H9 (cell line): Measurements from ENCODE around the gene TNFRSF6B. TPM values are rescaled to one million over a fixed set of nuclear protein-coding genes. Genes with fewer than 3 reads are reported as not detected.

Experiments
- DNase-seq: peaks from one replicate; pipeline ENCODE4 v3.0.0-alpha.2; 2017
- H2AFZ ChIP-seq: one replicate; pipeline ENCODE4 v1.6.1; 2013; ENCODE audit warnings: mild to moderate bottlenecking, low read length, control low read depth, moderate library complexity
- H2AK5ac ChIP-seq: 2 replicates; pipeline ENCODE4 v1.6.1; 2013; ENCODE audit warnings: low read length, control low read depth, mixed read lengths; ENCODE audit not compliant: insufficient read length
- H2BK120ac ChIP-seq: one replicate; pipeline ENCODE4 v1.6.1; 2013; ENCODE audit warnings: low read depth, mild to moderate bottlenecking, low read length, control low read depth, inconsistent platforms; ENCODE audit not compliant: poor library complexity, severe bottlenecking
- H2BK12ac ChIP-seq: 2 replicates; pipeline ENCODE4 v1.6.1; 2013; ENCODE audit warnings: low read length, control low read depth, mixed read lengths, low read depth; ENCODE audit not compliant: insufficient read length
- H2BK15ac ChIP-seq: 2 replicates; pipeline ENCODE4 v1.6.1; 2013; ENCODE audit warnings: low read depth, low read length, control low read depth
- H2BK20ac ChIP-seq: one replicate; pipeline ENCODE4 v1.6.1; 2013; ENCODE audit warnings: low read depth, mild to moderate bottlenecking, low read length, control low read depth, inconsistent platforms; ENCODE audit not compliant: poor library complexity, severe bottlenecking
- H2BK5ac ChIP-seq: 2 replicates; pipeline ENCODE4 v1.6.1; 2013; ENCODE audit warnings: low read length, control low read depth, mixed read lengths; ENCODE audit not compliant: insufficient read length
- H3K14ac ChIP-seq: 2 replicates; pipeline ENCODE4 v1.6.1; 2013; ENCODE audit warnings: low read length, control low read depth; ENCODE audit not compliant: insufficient read depth
- H3K18ac ChIP-seq: 2 replicates; pipeline ENCODE4 v1.6.1; 2013; ENCODE audit warnings: low read depth, mild to moderate bottlenecking, mixed read lengths, low read length, control low read depth; ENCODE audit not compliant: insufficient read length
- H3K23ac ChIP-seq: 2 replicates; pipeline ENCODE4 v1.6.1; 2013; ENCODE audit warnings: low read length, control low read depth, mixed read lengths, low read depth; ENCODE audit not compliant: insufficient read length
- H3K23me2 ChIP-seq: 2 replicates; pipeline ENCODE4 v1.6.1; 2013; ENCODE audit warnings: low read depth, mild to moderate bottlenecking, mixed read lengths, low read length, control low read depth; ENCODE audit not compliant: insufficient read length, poor library complexity, severe bottlenecking
- H3K27ac ChIP-seq: 2 replicates; pipeline ENCODE4 v1.5.1; 2013; ENCODE audit warnings: low read length, control low read depth, mixed read lengths, low read depth; ENCODE audit not compliant: insufficient read length
- H3K27me3 ChIP-seq: 2 replicates; pipeline ENCODE4 v1.6.1; 2013; ENCODE audit warnings: low read length, control low read depth, inconsistent platforms; ENCODE audit not compliant: insufficient read depth
- H3K4ac ChIP-seq: 2 replicates; pipeline ENCODE4 v1.6.1; 2013; ENCODE audit warnings: low read depth, mild to moderate bottlenecking, control low read depth, inconsistent platforms, low read length, moderate library complexity
- H3K4me1 ChIP-seq: 2 replicates; pipeline ENCODE4 v1.6.1; 2013; ENCODE audit warnings: low read length, control low read depth, inconsistent platforms; ENCODE audit not compliant: insufficient read depth
- H3K4me2 ChIP-seq: 2 replicates; pipeline ENCODE4 v1.6.1; 2013; ENCODE audit warnings: low read length, control low read depth, mixed read lengths; ENCODE audit not compliant: insufficient read length, insufficient read depth
- H3K56ac ChIP-seq: 2 replicates; pipeline ENCODE4 v1.6.1; 2013; ENCODE audit warnings: low read depth, mild to moderate bottlenecking, mixed read lengths, low read length, control low read depth; ENCODE audit not compliant: insufficient read length
- H3K79me1 ChIP-seq: 2 replicates; pipeline ENCODE4 v1.6.1; 2013; ENCODE audit warnings: low read depth, mild to moderate bottlenecking, moderate library complexity, low read length, control low read depth, inconsistent platforms; ENCODE audit not compliant: insufficient read depth, poor library complexity, severe bottlenecking
- H3K79me2 ChIP-seq: 2 replicates; pipeline ENCODE4 v1.6.1; 2013; ENCODE audit warnings: low read length, control low read depth, inconsistent platforms; ENCODE audit not compliant: insufficient read depth
- H3K9ac ChIP-seq: 2 replicates; pipeline ENCODE4 v1.6.1; 2013; ENCODE audit warnings: low read length, control low read depth, mixed read lengths; ENCODE audit not compliant: insufficient read length; ENCODE audit errors: extremely low read depth
- H3K9me3 ChIP-seq: one replicate; pipeline ENCODE4 v1.6.1; 2013; ENCODE audit warnings: low read depth, low read length, inconsistent platforms; ENCODE audit not compliant: control insufficient read depth
- H3T11ph ChIP-seq: one replicate; pipeline ENCODE4 v1.6.1; 2013; ENCODE audit warnings: mild to moderate bottlenecking, low read length, control low read depth, inconsistent platforms
- H4K20me1 ChIP-seq: one replicate; pipeline ENCODE4 v1.6.1; 2013; ENCODE audit not compliant: control insufficient read depth, insufficient read length, insufficient read depth
- H4K5ac ChIP-seq: 2 replicates; pipeline ENCODE4 v1.6.1; 2013; ENCODE audit warnings: low read depth, mild to moderate bottlenecking, mixed read lengths, low read length, control low read depth; ENCODE audit not compliant: insufficient read length
- H4K8ac ChIP-seq: replicated peaks from 2 replicates; pipeline ENCODE4 v1.6.1; 2013; ENCODE audit warnings: low read length, control low read depth, mixed read lengths, low read depth; ENCODE audit not compliant: insufficient read length
- H4K91ac ChIP-seq: 2 replicates; pipeline ENCODE4 v1.6.1; 2013; ENCODE audit warnings: low read depth, mild to moderate bottlenecking, moderate library complexity, mixed read lengths, low read length, control low read depth; ENCODE audit not compliant: insufficient read length
- H3K27ac Mint-ChIP-seq, 3 experiments: 2 replicates in 2 of 3; 3 replicates in 1 of 3; pipeline ENCODE4 v1.8.0; 2020 to 2021; ENCODE audit warnings: mixed read lengths in 3 of 3, mild to moderate bottlenecking in 1 of 3, moderate library complexity in 1 of 3
- H3K27me3 Mint-ChIP-seq: 2 replicates; pipeline ENCODE4 v1.8.0; 2021; ENCODE audit warnings: low read depth, mild to moderate bottlenecking, moderate library complexity, mixed read lengths
- H3K36me3 Mint-ChIP-seq, 3 experiments: 2 replicates in 2 of 3; 3 replicates in 1 of 3; pipeline ENCODE4 v1.8.0; 2020 to 2021; ENCODE audit warnings: low read depth in 3 of 3, mixed read lengths in 3 of 3; ENCODE audit not compliant: insufficient read depth in 1 of 3
- H3K4me1 Mint-ChIP-seq, 2 experiments: 2 replicates each; pipeline ENCODE4 v1.8.0; 2020; ENCODE audit warnings: mixed read lengths in 2 of 2
- H3K4me3 Mint-ChIP-seq, 2 experiments: 2 replicates in 1 of 2; 3 replicates in 1 of 2; pipeline ENCODE4 v1.8.0; 2020 to 2021; ENCODE audit warnings: mild to moderate bottlenecking in 2 of 2, mixed read lengths in 2 of 2, moderate library complexity in 1 of 2
- H3K9me3 Mint-ChIP-seq, 2 experiments: 2 replicates in 1 of 2; 3 replicates in 1 of 2; pipeline ENCODE4 v1.8.0; 2020; ENCODE audit warnings: mild to moderate bottlenecking in 2 of 2, mixed read lengths in 2 of 2, moderate library complexity in 1 of 2
- WGBS: extraction: QIAGEN DNeasy Blood & Tissue Kit; methylation state at CpG from one replicate; pipeline ENCODE4 v1.1.7; 2013; ENCODE audit warnings: missing lambda C conversion rate, low lambda C conversion rate, mixed read lengths; ENCODE audit not compliant: insufficient read length; ENCODE audit errors: extremely low coverage; 5-methylcytosine and 5-hydroxymethylcytosine counted together
- total RNA-seq: library from RNA; stranded (reverse); gene quantifications from 2 replicates; pipeline ENCODE4 v1.2.1, GENCODE V29; 2021
- TF ChIP-seq, protein P1 (sequence below): fragments of 200-600 bp; sonication (generic); conservative IDR thresholded peaks from 3 replicates; pipeline ENCODE4 v1.8.0; 2021; ENCODE audit warnings: antibody characterized with exemption, mild to moderate bottlenecking

Gene TNFRSF6B
- total RNA-seq, 1 experiment from 2014 or later = not detected

GRCh38 chr20:63648190-63648589, 48.3 kb upstream of the TNFRSF6B start:
- H3K4me2 ChIP-seq = no peak overlapping the region
- WGBS = no CpG with 5 or more reads among the region's 6 CpGs
- no peak for DNase-seq
- TF ChIP-seq, protein P1, sequence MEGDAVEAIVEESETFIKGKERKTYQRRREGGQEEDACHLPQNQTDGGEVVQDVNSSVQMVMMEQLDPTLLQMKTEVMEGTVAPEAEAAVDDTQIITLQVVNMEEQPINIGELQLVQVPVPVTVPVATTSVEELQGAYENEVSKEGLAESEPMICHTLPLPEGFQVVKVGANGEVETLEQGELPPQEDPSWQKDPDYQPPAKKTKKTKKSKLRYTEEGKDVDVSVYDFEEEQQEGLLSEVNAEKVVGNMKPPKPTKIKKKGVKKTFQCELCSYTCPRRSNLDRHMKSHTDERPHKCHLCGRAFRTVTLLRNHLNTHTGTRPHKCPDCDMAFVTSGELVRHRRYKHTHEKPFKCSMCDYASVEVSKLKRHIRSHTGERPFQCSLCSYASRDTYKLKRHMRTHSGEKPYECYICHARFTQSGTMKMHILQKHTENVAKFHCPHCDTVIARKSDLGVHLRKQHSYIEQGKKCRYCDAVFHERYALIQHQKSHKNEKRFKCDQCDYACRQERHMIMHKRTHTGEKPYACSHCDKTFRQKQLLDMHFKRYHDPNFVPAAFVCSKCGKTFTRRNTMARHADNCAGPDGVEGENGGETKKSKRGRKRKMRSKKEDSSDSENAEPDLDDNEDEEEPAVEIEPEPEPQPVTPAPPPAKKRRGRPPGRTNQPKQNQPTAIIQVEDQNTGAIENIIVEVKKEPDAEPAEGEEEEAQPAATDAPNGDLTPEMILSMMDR = no peak
- no peak overlapping the region for H2BK120ac ChIP-seq
- H3K18ac ChIP-seq = no peak overlapping the region
- H3K23ac ChIP-seq = no peak overlapping the region
- H4K20me1 ChIP-seq = no peaks in the 10 kb centered on the region
- H2BK15ac ChIP-seq = no peak overlapping the region
- H3K27ac ChIP-seq = no peak overlapping the region
- no peak overlapping the region for H2BK5ac ChIP-seq
- H2BK20ac ChIP-seq = no peak overlapping the region
- H4K8ac ChIP-seq = no peak overlapping the region
- no peak overlapping the region for H4K91ac ChIP-seq
- H3K4ac ChIP-seq = no peak overlapping the region
- Mint-ChIP-seq H3K36me3 (peaks cover 0 to 2% (median 0%) of the 10 kb centered on the region in 3 experiments; a peak in 4 of 7 replicates), H3K27me3 (peaks cover 6% of the 10 kb centered on the region), H3K9me3 (no peaks in the 10 kb centered on the region; a peak in 1 of 5 replicates), H3K4me1 (peaks cover 5 to 9% of the 10 kb centered on the region in 2 experiments), H3K4me3 (no peak overlapping the region; a peak in 1 of 5 replicates), H3K27ac (no peak overlapping the region)
- H3K9me3 ChIP-seq = no peaks in the 10 kb centered on the region
- no peaks in the 10 kb centered on the region for H3K4me1 ChIP-seq
- H3K23me2 ChIP-seq = no peaks in the 10 kb centered on the region
- no peaks in the 10 kb centered on the region for H3K27me3 ChIP-seq
- H3T11ph ChIP-seq = no peak overlapping the region
- H4K5ac ChIP-seq = no peak overlapping the region
- H3K79me2 ChIP-seq = no peaks in the 10 kb centered on the region
- no peak overlapping the region for H3K14ac ChIP-seq
- H3K9ac ChIP-seq = no peak overlapping the region
- no peak overlapping the region for H2AFZ ChIP-seq
- no peak overlapping the region for H2BK12ac ChIP-seq
- H2AK5ac ChIP-seq = no peak overlapping the region
- no peaks in the 10 kb centered on the region for H3K79me1 ChIP-seq
- H3K56ac ChIP-seq = no peak overlapping the region
